Measurements from ENCODE around the gene SQSTM1.
"Not testable (repeated sequence)": the region's sequence is repeated elsewhere in the genome, so short reads cannot be mapped to it uniquely, and the experiment has no call there.

GRCh38 chr5:179871533-179871932 lies 50.8 kb downstream of the SQSTM1 start:
- TF ChIP-seq SPI1 (IDR thresholded peaks at IDR 0.05; ENCODE audit: borderline replicate concordance, low read depth); CTCF (IDR thresholded peaks at IDR 0.05; ENCODE audit: insufficient read depth, low read length); POLR2AphosphoS5 (IDR thresholded peaks at IDR 0.05; ENCODE audit: low read depth); GABPA (IDR thresholded peaks at IDR 0.05; ENCODE audit: low read depth): not testable (repeated sequence)
- TF ChIP-seq, protein P1, sequence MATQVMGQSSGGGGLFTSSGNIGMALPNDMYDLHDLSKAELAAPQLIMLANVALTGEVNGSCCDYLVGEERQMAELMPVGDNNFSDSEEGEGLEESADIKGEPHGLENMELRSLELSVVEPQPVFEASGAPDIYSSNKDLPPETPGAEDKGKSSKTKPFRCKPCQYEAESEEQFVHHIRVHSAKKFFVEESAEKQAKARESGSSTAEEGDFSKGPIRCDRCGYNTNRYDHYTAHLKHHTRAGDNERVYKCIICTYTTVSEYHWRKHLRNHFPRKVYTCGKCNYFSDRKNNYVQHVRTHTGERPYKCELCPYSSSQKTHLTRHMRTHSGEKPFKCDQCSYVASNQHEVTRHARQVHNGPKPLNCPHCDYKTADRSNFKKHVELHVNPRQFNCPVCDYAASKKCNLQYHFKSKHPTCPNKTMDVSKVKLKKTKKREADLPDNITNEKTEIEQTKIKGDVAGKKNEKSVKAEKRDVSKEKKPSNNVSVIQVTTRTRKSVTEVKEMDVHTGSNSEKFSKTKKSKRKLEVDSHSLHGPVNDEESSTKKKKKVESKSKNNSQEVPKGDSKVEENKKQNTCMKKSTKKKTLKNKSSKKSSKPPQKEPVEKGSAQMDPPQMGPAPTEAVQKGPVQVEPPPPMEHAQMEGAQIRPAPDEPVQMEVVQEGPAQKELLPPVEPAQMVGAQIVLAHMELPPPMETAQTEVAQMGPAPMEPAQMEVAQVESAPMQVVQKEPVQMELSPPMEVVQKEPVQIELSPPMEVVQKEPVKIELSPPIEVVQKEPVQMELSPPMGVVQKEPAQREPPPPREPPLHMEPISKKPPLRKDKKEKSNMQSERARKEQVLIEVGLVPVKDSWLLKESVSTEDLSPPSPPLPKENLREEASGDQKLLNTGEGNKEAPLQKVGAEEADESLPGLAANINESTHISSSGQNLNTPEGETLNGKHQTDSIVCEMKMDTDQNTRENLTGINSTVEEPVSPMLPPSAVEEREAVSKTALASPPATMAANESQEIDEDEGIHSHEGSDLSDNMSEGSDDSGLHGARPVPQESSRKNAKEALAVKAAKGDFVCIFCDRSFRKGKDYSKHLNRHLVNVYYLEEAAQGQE (IDR thresholded peaks at IDR 0.05; ENCODE audit: insufficient replicate concordance, low read depth) = not testable (repeated sequence)
